NCI-H1105 (cell line): ENCODE data around the gene PDYN.

Experiments used
- DNase-seq: peaks from one replicate; lab custom pipeline; 2025; lab: John Stamatoyannopoulos, UW

Gene PDYN

GRCh38 chr20:1934721-1935573 lies 58.9 kb downstream of the PDYN start:
- DNase-seq = no peak

DNA sequence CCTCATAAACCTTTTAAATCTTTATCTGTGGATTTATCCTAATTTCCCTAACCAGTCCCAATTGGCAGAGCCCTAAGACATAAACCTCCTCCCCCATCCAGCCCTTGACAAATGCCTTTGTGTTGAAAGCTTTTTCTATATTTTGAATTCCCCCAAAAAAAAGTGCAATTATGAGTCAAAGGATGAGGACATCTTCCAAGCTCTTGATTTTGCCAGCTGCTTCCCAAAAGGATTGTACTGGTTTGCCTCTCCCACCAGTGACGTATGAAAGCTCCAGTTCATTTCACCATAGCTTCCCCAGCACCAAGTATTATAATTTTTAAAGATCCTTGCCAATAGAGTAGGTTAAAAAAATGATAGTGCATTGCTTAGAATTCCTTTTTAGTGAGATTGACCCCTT lies 59.7 kb downstream of the PDYN start:
- no peak for DNase-seq

DNA sequence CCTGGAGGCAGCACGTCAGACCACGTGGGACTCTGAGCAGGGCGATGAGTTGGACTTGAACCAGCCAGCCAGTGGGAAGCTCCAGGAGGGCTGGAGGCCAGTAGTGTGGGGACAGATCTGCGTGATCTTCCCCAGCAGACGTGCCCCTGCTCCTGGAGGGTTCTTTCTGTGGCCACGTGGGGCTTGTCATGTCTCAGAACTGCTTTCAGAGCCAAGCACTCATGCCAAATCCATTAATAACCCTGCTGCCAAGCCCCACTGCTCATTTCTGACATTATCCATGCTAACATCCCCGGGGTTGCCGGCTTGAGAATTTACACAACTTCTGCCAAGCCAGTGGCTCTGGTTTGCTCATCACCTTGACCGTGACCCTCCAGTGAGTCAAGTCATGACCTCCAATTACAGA lies 60.4 kb downstream of the PDYN start:
- DNase-seq = no peak

- DNase-seq = no peak
Observed at GRCh38 chr20:1932971-1933370, 60.9 kb downstream of the PDYN start.

GRCh38 chr20:1931830-1932229 lies 62.0 kb downstream of the PDYN start:
- no peak for DNase-seq

DNA sequence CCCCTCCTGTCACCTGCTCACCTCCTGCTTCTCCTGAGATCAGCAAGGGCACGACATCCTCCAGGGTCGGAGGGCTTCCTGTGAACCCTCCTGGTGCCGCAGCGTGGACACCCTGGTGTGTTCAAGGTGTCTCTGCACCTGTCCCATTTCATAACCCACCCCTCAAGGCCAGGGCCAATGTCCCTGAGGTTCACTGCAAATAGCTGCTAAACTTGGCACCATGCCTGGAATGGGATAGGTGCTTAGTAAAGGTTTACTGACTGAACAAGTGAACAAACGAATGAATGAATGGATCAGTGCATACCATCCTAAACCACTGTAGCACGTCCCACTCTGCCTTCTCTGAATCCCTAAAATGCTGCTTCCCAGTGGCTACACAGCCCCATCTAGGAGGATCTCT lies 63.7 kb downstream of the PDYN start:
- DNase-seq = no peak

- no peak for DNase-seq
Observed at GRCh38 chr20:1929460-1929859, 64.4 kb downstream of the PDYN start.

- no peak for DNase-seq
Observed at GRCh38 chr20:1928782-1929181, 65.1 kb downstream of the PDYN start.
